IMR-90 (cell line): ENCODE measurements around the gene ATRNL1. TPM values are rescaled to one million over a fixed set of nuclear protein-coding genes. Genes with fewer than 3 reads are reported as not detected.

ENCODE experiments used
- ATAC-seq: fragments of 200-7000 bp; cut with Tn5 transposase; 2 replicates; pipeline ENCODE4 v1.9.1; 2020; ENCODE audit warnings: low read depth, mild to moderate bottlenecking, moderate library complexity
- BruUV-seq: library from RNA; stranded (reverse); fragments of 400-500 nt; replicated peaks from 2 replicates; lab custom pipeline; 2021; lab: Mats Ljungman, UMichigan
- CTCF ChIA-PET: fragments of 300-600 bp; formaldehyde crosslinking; extraction: SDS; loops from one replicate; lab custom pipeline; 2021; ENCODE audit warnings: antibody characterized with exemption; lab: Yijun Ruan, JAX
- POLR2A ChIA-PET: fragments of 300-600 bp; sonication (Branson Sonifier 250); formaldehyde crosslinking; loops from one replicate; lab custom pipeline; 2022; ENCODE audit warnings: antibody characterized with exemption; ENCODE audit not compliant: unreplicated experiment; lab: Charles Lee
- DNase-seq: peaks from one replicate; pipeline ENCODE4 v3.0.0; 2013
- H2AFZ ChIP-seq: replicated peaks from 2 replicates; pipeline ENCODE3; 2013; ENCODE audit warnings: low read length, mild to moderate bottlenecking; ENCODE audit not compliant: poor library complexity
- H2AK5ac ChIP-seq: 2 replicates; pipeline ENCODE4 v1.6.1; 2013; ENCODE audit warnings: low read depth, low read length, inconsistent platforms
- H2AK9ac ChIP-seq: replicated peaks from 2 replicates; pipeline ENCODE3; 2013; ENCODE audit warnings: mild to moderate bottlenecking, low read depth, low read length, moderate library complexity; ENCODE audit not compliant: poor library complexity
- H2BK120ac ChIP-seq: 2 replicates; pipeline ENCODE4 v1.6.1; 2013; ENCODE audit warnings: low read depth, low read length, inconsistent platforms
- H2BK15ac ChIP-seq: 3 replicates; pipeline ENCODE4 v1.6.1; 2013; ENCODE audit warnings: low read depth, low read length, inconsistent platforms
- H2BK20ac ChIP-seq: 2 replicates; pipeline ENCODE4 v1.6.1; 2013; ENCODE audit warnings: low read depth, mild to moderate bottlenecking, inconsistent platforms, low read length, moderate library complexity
- H2BK5ac ChIP-seq: 2 replicates; pipeline ENCODE4 v1.6.1; 2013; ENCODE audit warnings: mild to moderate bottlenecking, low read depth, low read length, inconsistent platforms; ENCODE audit not compliant: poor library complexity, severe bottlenecking
- H3K14ac ChIP-seq: replicated peaks from 2 replicates; pipeline ENCODE4 v1.6.1; 2013; ENCODE audit warnings: low read depth, low read length, inconsistent platforms
- H3K18ac ChIP-seq: 2 replicates; pipeline ENCODE4 v1.6.1; 2013; ENCODE audit warnings: low read depth, low read length, control low read depth
- H3K23ac ChIP-seq: 2 replicates; pipeline ENCODE4 v1.6.1; 2013; ENCODE audit warnings: low read depth, low read length, inconsistent platforms
- H3K27ac ChIP-seq: 2 replicates; pipeline ENCODE4 v1.5.1; 2013; ENCODE audit warnings: mild to moderate bottlenecking, control low read depth, low read length; ENCODE audit not compliant: insufficient read depth
- H3K27me3 ChIP-seq: 2 replicates; pipeline ENCODE4 v1.6.1; 2013; ENCODE audit warnings: low read length; ENCODE audit not compliant: control insufficient read depth, insufficient read depth
- H3K36me3 ChIP-seq: 2 replicates; pipeline ENCODE4 v1.6.1; 2013; ENCODE audit warnings: low read length, mixed read lengths; ENCODE audit not compliant: control insufficient read depth, insufficient read depth
- H3K4ac ChIP-seq: 2 replicates; pipeline ENCODE4 v1.6.1; 2013; ENCODE audit warnings: low read depth, low read length, inconsistent platforms
- H3K4me1 ChIP-seq: 2 replicates; pipeline ENCODE4 v1.6.1; 2013; ENCODE audit warnings: low read length, mixed read lengths; ENCODE audit not compliant: control insufficient read depth, insufficient read depth
- H3K4me2 ChIP-seq: 2 replicates; pipeline ENCODE4 v1.6.1; 2013; ENCODE audit warnings: low read depth, mild to moderate bottlenecking, control low read depth, low read length, moderate library complexity
- H3K4me3 ChIP-seq: 2 replicates; pipeline ENCODE4 v1.5.1; 2013; ENCODE audit warnings: low read depth, mild to moderate bottlenecking, control low read depth, low read length, moderate library complexity; ENCODE audit not compliant: insufficient read depth
- H3K56ac ChIP-seq: 2 replicates; pipeline ENCODE4 v1.6.1; 2013; ENCODE audit warnings: low read length, inconsistent platforms; ENCODE audit not compliant: insufficient read depth; ENCODE audit errors: extremely low read depth
- H3K79me1 ChIP-seq, 2 experiments: 2 replicates each; pipeline ENCODE4 v1.6.1; 2013; ENCODE audit warnings: low read length in 2 of 2, inconsistent platforms in 1 of 2, low read depth in 1 of 2
- H3K9ac ChIP-seq: 2 replicates; pipeline ENCODE4 v1.6.1; 2013; ENCODE audit warnings: low read depth, low read length, control low read depth
- H3K9me1 ChIP-seq: 2 replicates; pipeline ENCODE4 v1.6.1; 2013; ENCODE audit warnings: low read length, inconsistent platforms; ENCODE audit not compliant: insufficient read depth
- H3K9me3 ChIP-seq: 2 replicates; pipeline ENCODE4 v1.6.1; 2013; ENCODE audit warnings: low read length; ENCODE audit not compliant: control insufficient read depth, insufficient read depth
- H4K20me1 ChIP-seq: 2 replicates; pipeline ENCODE4 v1.6.1; 2013; ENCODE audit warnings: low read length, inconsistent platforms; ENCODE audit not compliant: insufficient read depth
- H4K5ac ChIP-seq: 2 replicates; pipeline ENCODE4 v1.6.1; 2013; ENCODE audit warnings: mild to moderate bottlenecking, low read depth, low read length, control low read depth
- H4K8ac ChIP-seq, 2 experiments: 2 replicates each; pipeline ENCODE4 v1.6.1; 2013; ENCODE audit warnings: low read depth in 2 of 2, low read length in 2 of 2, control low read depth in 1 of 2, inconsistent platforms in 1 of 2
- H4K91ac ChIP-seq: 2 replicates; pipeline ENCODE4 v1.6.1; 2013; ENCODE audit warnings: low read depth, low read length, inconsistent platforms; ENCODE audit not compliant: insufficient read depth
- BHLHE40 ChIP-seq: fragments of 150-350 bp; IDR thresholded peaks from 2 replicates; pipeline ENCODE4 v1.6.1; 2016; ENCODE audit warnings: mild to moderate bottlenecking, low read depth, low read length
- CEBPB ChIP-seq: IDR thresholded peaks from 2 replicates; pipeline ENCODE4 v1.6.1; 2012; ENCODE audit warnings: low read depth, low read length, improper control_type of control experiment
- CHD1 ChIP-seq: IDR thresholded peaks from 2 replicates; pipeline ENCODE4 v1.6.1; 2012; ENCODE audit warnings: low read depth, low read length, improper control_type of control experiment
- CTCF ChIP-seq: conservative IDR thresholded peaks from 2 replicates; pipeline ENCODE4 v1.5.1; 2012; ENCODE audit warnings: mild to moderate bottlenecking, low read depth, low read length, improper control_type of control experiment
- FOS ChIP-seq: fragments of 150-350 bp; IDR thresholded peaks from 2 replicates; pipeline ENCODE4 v1.6.1; 2016; ENCODE audit warnings: low read depth, low read length
- MAFK ChIP-seq: IDR thresholded peaks from 2 replicates; pipeline ENCODE4 v1.6.1; 2012; ENCODE audit warnings: low read depth, low read length, improper control_type of control experiment
- MAZ ChIP-seq: IDR thresholded peaks from 2 replicates; pipeline ENCODE4 v1.6.1; 2012; ENCODE audit warnings: low read depth, mild to moderate bottlenecking, low read length, improper control_type of control experiment, moderate library complexity, borderline replicate concordance
- MXI1 ChIP-seq: IDR thresholded peaks from 2 replicates; pipeline ENCODE4 v1.6.1; 2012; ENCODE audit warnings: low read depth, mild to moderate bottlenecking, low read length, moderate library complexity, borderline replicate concordance
- RCOR1 ChIP-seq: IDR thresholded peaks from 2 replicates; pipeline ENCODE4 v1.6.1; 2012; ENCODE audit warnings: mild to moderate bottlenecking, low read length, improper control_type of control experiment; ENCODE audit not compliant: insufficient replicate concordance
- SMC3 ChIP-seq: fragments of 150-350 bp; IDR thresholded peaks from 2 replicates; pipeline ENCODE4 v1.6.1; 2016; ENCODE audit warnings: low read depth, mild to moderate bottlenecking, antibody characterized with exemption, low read length, moderate library complexity
- USF2 ChIP-seq: fragments of 150-350 bp; IDR thresholded peaks from 2 replicates; pipeline ENCODE4 v1.6.1; 2017; ENCODE audit warnings: mild to moderate bottlenecking, antibody characterized with exemption, low read length, low read depth
- dilution Hi-C: fragments of 300-500 bp; cut with HindIII; formaldehyde crosslinking; loops from one replicate; pipeline ENCODE4 v1.14.3; 2018; ENCODE audit warnings: low sequenced_read_pairs; ENCODE audit not compliant: unreplicated experiment
- in situ Hi-C: fragments of 300-500 bp; cut with MboI; formaldehyde crosslinking; loops from 3 replicates; pipeline ENCODE4 v1.14.3; 2019; ENCODE audit warnings: low sequenced_read_pairs, inconsistent platforms, mixed read lengths
- intact Hi-C: fragments of 100-400 bp; cut with micrococcal nuclease; formaldehyde crosslinking; loops from 2 replicates; pipeline ENCODE4 v1.10.0; 2022
- polyA plus RNA-seq, 3 experiments: library from polyadenylated mRNA; depleted of rRNA; stranded (reverse); fragments of >200 nt; gene quantifications; 2 replicates each; pipeline ENCODE4 v1.2.3, GENCODE V29; 2012; ENCODE audit warnings: low replicate concordance in 1 of 3
- total RNA-seq: library from RNA; depleted of rRNA; stranded (reverse); fragments of >200 nt; gene quantifications from 2 replicates; pipeline ENCODE4 v1.2.3, GENCODE V29; 2012

The ATRNL1 gene
- total and polyA plus RNA-seq, 2 of the 4 experiments (the other 2 are of a cell fraction), result 0.18 to 0.19 TPM

- H3K23ac ChIP-seq, result no peak overlapping the region
- no peak overlapping the region for H3K4me3 ChIP-seq
- POLR2A ChIA-PET, result no interaction called here
- H3K18ac ChIP-seq, result no peak overlapping the region
- intact Hi-C loops, result no loop called here
- H2BK120ac ChIP-seq, result no peak overlapping the region
- no peak overlapping the region for H3K27ac ChIP-seq
- H4K20me1 ChIP-seq, result no peaks in the 10 kb centered on the region
- no peak overlapping the region for H4K5ac ChIP-seq
- no peaks in the 10 kb centered on the region for H3K36me3 ChIP-seq
- no peak overlapping the region for H4K91ac ChIP-seq
- no peaks in the 10 kb centered on the region for H3K79me1 ChIP-seq
- no peak overlapping the region for H2AK9ac ChIP-seq
- H2BK15ac ChIP-seq, result no peak overlapping the region
- TF ChIP-seq USF2 (no peak), CHD1 (no peak), CTCF (no peak), CEBPB (no peak), BHLHE40 (no peak), RCOR1 (no peak), SMC3 (no peak), MAZ (no peak), MAFK (no peak), MXI1 (no peak), FOS (no peak)
- no peak overlapping the region for H3K4ac ChIP-seq
- no peak for ATAC-seq
- peaks cover 2% of the 10 kb centered on the region; the same call in 1 of the 2 replicates for H3K9me3 ChIP-seq
- H3K27me3 ChIP-seq, result no peaks in the 10 kb centered on the region
- no TSS peak for BruUV-seq
- H4K8ac ChIP-seq, result no peak overlapping the region
- no peak for DNase-seq
- CTCF ChIA-PET, result no interaction called here
- no peak overlapping the region for H2AFZ ChIP-seq
- no peak overlapping the region for H3K4me2 ChIP-seq
- H2AK5ac ChIP-seq, result no peak overlapping the region
- H3K9ac ChIP-seq, result no peak overlapping the region
- no peak overlapping the region for H2BK5ac ChIP-seq
- no peak overlapping the region for H3K14ac ChIP-seq
- dilution Hi-C loops, result no loop called here
- no peaks in the 10 kb centered on the region for H3K4me1 ChIP-seq
- no peak overlapping the region for H2BK20ac ChIP-seq
- H3K9me1 ChIP-seq, result no peaks in the 10 kb centered on the region
- in situ Hi-C loops, result no loop called here
- no peak overlapping the region for H3K56ac ChIP-seq
These were observed 446.1 kb downstream of the ATRNL1 start for GRCh38 chr10:115539142-115539762.
